GM12878 (cell line): ENCODE results near the gene STXBP2.

Experiments
- ASH2L ChIP-seq: fragments of 300-600, 200-600 bp; sonication (generic); IDR thresholded peaks from 2 replicates; pipeline ENCODE4 v1.6.1; 2017; ENCODE audit warnings: low read depth, mild to moderate bottlenecking, borderline replicate concordance
- BACH1 ChIP-seq: fragments of 450-650 bp; IDR thresholded peaks from 2 replicates; pipeline ENCODE4 v1.6.1; 2017; ENCODE audit warnings: mild to moderate bottlenecking, borderline replicate concordance
- EGR1 ChIP-seq, 2 experiments: IDR thresholded peaks; 1 replicate in 1 of 2; 2 replicates in 1 of 2; pipeline ENCODE4 v1.6.1; 2011 to 2012; ENCODE audit warnings: low read depth in 2 of 2, low read length in 2 of 2, borderline replicate concordance in 1 of 2, mild to moderate bottlenecking in 1 of 2, moderate library complexity in 1 of 2
- EP300 ChIP-seq, 2 experiments: fragments of 150-350 bp in 1 of 2; IDR thresholded peaks; 2 replicates each; pipeline ENCODE4 v1.6.1; 2011 to 2012; ENCODE audit warnings: low read depth in 2 of 2, low read length in 2 of 2, borderline replicate concordance in 1 of 2, improper control_type of control experiment in 1 of 2, inconsistent platforms in 1 of 2; ENCODE audit not compliant: control insufficient read depth in 1 of 2
- FOS ChIP-seq: IDR thresholded peaks from 3 replicates; pipeline ENCODE4 v1.6.1; 2011; ENCODE audit warnings: borderline replicate concordance; ENCODE audit not compliant: insufficient read length; ENCODE audit errors: extremely low read depth
- POLR2AphosphoS5 ChIP-seq: IDR thresholded peaks from 2 replicates; pipeline ENCODE4 v1.6.1; 2011; ENCODE audit warnings: mild to moderate bottlenecking, low read length, inconsistent platforms
- SRF ChIP-seq, 2 experiments: IDR thresholded peaks; 2 replicates each; pipeline ENCODE4 v1.6.1; 2011; ENCODE audit warnings: low read depth in 2 of 2, low read length in 2 of 2, mild to moderate bottlenecking in 1 of 2, moderate library complexity in 1 of 2
- ZBED1 ChIP-seq: IDR thresholded peaks from 2 replicates; pipeline ENCODE4 v1.6.1; 2016; ENCODE audit warnings: borderline replicate concordance
- TF ChIP-seq, protein P1 (sequence below): fragments of 450-650 bp; IDR thresholded peaks from 2 replicates; pipeline ENCODE4 v1.6.1; 2016; ENCODE audit warnings: mild to moderate bottlenecking
- TF ChIP-seq, protein P2 (sequence below): IDR thresholded peaks from 2 replicates; pipeline ENCODE4 v1.6.1; 2012; ENCODE audit warnings: low read depth, low read length, improper control_type of control experiment
- TF ChIP-seq, protein P3 (sequence below), 3 experiments: IDR thresholded peaks in 2 of 3; conservative IDR thresholded peaks in 1 of 3; 2 replicates each; pipeline ENCODE4 v1.5.1; 2011; ENCODE audit warnings: low read depth in 3 of 3, low read length in 3 of 3, mild to moderate bottlenecking in 3 of 3, control low read depth in 2 of 3, moderate library complexity in 2 of 3, inconsistent platforms in 1 of 3, mixed read lengths in 1 of 3; ENCODE audit not compliant: control insufficient read depth in 2 of 3, insufficient read depth in 1 of 3; ENCODE audit errors: extremely low read depth in 1 of 3
- TF ChIP-seq, protein P4 (sequence below): IDR thresholded peaks from 2 replicates; pipeline ENCODE4 v1.6.1; 2011; ENCODE audit warnings: borderline replicate concordance, low read depth, mild to moderate bottlenecking, moderate library complexity, mixed read lengths, low read length; ENCODE audit not compliant: insufficient read depth; ENCODE audit errors: extremely low read length
- TF ChIP-seq, protein P5 (sequence below): IDR thresholded peaks from 2 replicates; pipeline ENCODE4 v1.6.1; 2012; ENCODE audit warnings: low read depth, low read length, improper control_type of control experiment

DNA sequence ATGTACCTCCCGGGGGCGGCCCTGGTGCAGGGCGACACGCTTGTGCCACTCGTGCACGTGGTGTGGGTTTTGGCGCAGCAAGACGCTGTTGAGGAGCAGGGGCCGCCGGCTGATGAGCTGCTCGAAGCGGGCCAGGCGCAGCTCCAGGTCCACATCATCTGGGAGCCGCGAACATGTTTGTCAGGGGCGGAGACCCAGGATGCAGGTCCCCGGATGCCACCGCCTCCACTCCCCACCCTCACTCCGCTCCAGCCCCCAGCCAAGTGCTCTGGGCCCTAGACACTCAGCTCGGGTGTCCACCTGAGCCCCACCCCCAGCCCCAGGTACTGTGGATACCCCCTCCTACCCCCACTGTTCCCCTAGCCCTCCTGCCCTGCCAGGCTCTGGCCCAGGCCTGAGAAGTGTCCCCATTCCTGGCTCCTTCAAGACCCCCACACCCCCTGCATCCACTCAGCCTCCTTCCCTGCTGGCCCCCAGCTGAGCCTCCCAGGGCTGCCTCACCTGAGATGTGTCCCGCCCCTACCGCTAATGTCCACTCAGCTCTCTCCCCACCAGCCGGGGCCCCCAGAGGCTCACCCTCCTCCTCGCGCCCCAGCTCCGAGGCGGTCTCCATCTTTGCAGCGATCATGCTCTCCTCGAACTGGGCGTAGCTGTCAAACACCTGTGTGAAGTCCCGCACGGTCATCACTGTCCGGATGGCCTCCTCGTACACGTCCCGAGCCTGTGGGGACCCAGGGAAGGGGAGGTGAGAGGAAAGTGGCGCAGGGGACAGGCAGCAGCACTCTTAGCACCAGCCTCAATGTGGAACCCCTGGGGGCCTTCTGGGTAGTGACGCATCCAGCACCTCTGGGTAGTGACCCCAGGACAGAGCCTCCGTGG, 12.9 kb upstream of the STXBP2 start:
- TF ChIP-seq EP300 (IDR thresholded peaks at IDR 0.05; ENCODE audit: borderline replicate concordance in 1 of 2, control insufficient read depth in 1 of 2, low read depth in 2 of 2, low read length in 2 of 2), result no peak
- TF ChIP-seq, protein P1, sequence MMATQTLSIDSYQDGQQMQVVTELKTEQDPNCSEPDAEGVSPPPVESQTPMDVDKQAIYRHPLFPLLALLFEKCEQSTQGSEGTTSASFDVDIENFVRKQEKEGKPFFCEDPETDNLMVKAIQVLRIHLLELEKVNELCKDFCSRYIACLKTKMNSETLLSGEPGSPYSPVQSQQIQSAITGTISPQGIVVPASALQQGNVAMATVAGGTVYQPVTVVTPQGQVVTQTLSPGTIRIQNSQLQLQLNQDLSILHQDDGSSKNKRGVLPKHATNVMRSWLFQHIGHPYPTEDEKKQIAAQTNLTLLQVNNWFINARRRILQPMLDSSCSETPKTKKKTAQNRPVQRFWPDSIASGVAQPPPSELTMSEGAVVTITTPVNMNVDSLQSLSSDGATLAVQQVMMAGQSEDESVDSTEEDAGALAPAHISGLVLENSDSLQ, result no peak
- TF ChIP-seq, protein P2, sequence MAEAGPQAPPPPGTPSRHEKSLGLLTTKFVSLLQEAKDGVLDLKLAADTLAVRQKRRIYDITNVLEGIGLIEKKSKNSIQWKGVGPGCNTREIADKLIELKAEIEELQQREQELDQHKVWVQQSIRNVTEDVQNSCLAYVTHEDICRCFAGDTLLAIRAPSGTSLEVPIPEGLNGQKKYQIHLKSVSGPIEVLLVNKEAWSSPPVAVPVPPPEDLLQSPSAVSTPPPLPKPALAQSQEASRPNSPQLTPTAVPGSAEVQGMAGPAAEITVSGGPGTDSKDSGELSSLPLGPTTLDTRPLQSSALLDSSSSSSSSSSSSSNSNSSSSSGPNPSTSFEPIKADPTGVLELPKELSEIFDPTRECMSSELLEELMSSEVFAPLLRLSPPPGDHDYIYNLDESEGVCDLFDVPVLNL, result no peak
- TF ChIP-seq, protein P3, sequence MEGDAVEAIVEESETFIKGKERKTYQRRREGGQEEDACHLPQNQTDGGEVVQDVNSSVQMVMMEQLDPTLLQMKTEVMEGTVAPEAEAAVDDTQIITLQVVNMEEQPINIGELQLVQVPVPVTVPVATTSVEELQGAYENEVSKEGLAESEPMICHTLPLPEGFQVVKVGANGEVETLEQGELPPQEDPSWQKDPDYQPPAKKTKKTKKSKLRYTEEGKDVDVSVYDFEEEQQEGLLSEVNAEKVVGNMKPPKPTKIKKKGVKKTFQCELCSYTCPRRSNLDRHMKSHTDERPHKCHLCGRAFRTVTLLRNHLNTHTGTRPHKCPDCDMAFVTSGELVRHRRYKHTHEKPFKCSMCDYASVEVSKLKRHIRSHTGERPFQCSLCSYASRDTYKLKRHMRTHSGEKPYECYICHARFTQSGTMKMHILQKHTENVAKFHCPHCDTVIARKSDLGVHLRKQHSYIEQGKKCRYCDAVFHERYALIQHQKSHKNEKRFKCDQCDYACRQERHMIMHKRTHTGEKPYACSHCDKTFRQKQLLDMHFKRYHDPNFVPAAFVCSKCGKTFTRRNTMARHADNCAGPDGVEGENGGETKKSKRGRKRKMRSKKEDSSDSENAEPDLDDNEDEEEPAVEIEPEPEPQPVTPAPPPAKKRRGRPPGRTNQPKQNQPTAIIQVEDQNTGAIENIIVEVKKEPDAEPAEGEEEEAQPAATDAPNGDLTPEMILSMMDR (IDR thresholded peaks at IDR 0.05 in 2 of 3, conservative IDR thresholded peaks at IDR 0.05 in 1 of 3; ENCODE audit: control insufficient read depth in 2 of 3, extremely low read depth in 1 of 3, insufficient read depth in 1 of 3, low read depth in 3 of 3, low read length in 3 of 3), result no peak
- TF ChIP-seq, protein P4, sequence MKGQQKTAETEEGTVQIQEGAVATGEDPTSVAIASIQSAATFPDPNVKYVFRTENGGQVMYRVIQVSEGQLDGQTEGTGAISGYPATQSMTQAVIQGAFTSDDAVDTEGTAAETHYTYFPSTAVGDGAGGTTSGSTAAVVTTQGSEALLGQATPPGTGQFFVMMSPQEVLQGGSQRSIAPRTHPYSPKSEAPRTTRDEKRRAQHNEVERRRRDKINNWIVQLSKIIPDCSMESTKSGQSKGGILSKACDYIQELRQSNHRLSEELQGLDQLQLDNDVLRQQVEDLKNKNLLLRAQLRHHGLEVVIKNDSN, result no peak
- no peak for TF ChIP-seq EGR1 (IDR thresholded peaks at IDR 0.05; ENCODE audit: borderline replicate concordance in 1 of 2, low read depth in 2 of 2, low read length in 2 of 2)
- TF ChIP-seq ZBED1, result no peak
- TF ChIP-seq BACH1, result no peak
- TF ChIP-seq FOS, result no peak
- TF ChIP-seq POLR2AphosphoS5, result no peak
- no peak for TF ChIP-seq SRF (IDR thresholded peaks at IDR 0.05; ENCODE audit: low read depth in 2 of 2, low read length in 2 of 2)
- TF ChIP-seq, protein P5, sequence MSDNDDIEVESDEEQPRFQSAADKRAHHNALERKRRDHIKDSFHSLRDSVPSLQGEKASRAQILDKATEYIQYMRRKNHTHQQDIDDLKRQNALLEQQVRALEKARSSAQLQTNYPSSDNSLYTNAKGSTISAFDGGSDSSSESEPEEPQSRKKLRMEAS, result no peak
- TF ChIP-seq ASH2L, result no peak
